ENCODE results near the gene MRFAP1L1. TPM values are rescaled to one million over a fixed set of nuclear protein-coding genes. Genes with fewer than 3 reads are reported as not detected.

Gene MRFAP1L1
- total and polyA plus RNA-seq, 7 experiments from 2014 or later = 24.8 to 160 (median 116) TPM

DNA sequence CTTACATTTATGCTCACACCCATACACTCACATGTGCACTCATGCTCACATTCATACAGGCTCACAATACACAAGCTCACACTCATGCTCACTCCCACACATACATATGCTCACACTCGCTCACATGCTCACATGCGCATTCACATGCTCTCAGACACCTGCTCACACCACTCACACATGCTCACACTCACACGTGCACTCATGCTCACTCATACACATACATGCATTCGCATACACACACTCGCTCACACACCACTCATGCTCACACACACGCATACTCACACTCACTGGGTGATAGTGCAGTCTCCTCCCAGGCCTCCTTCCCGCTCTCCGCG is 44.4 kb downstream of the MRFAP1L1 start:
- Histone ChIP-seq H3K27me3 (ENCODE audit: control insufficient read depth in 2 of 2, insufficient read depth in 2 of 2, low read length in 2 of 2) (peaks cover 0 to 2% of the 10 kb centered on the region in 2 donors), H3K27ac (ENCODE audit: low read depth, low read length) (no peak overlapping the region), H3K9me3 (ENCODE audit: control insufficient read depth in 2 of 3, low read length in 3 of 3) (no peaks in the 10 kb centered on the region), H3K4me1 (ENCODE audit: control insufficient read depth in 2 of 2, insufficient read depth in 2 of 2, low read length in 2 of 2) (peaks cover 0 to 7% of the 10 kb centered on the region in 2 donors), H3K36me3 (ENCODE audit: control insufficient read depth in 2 of 3, insufficient read depth in 3 of 3, low read length in 3 of 3) (no peaks in the 10 kb centered on the region), H3K4me3 (ENCODE audit: low read length) (no peak overlapping the region)
- DNase-seq = no peak
- no peak overlapping the region for H3K27ac Mint-ChIP-seq
- peaks cover 0 to 37% (median 0%) of the 10 kb centered on the region in 5 donors for H3K27me3 Mint-ChIP-seq
- no peak for ATAC-seq
- peaks cover 0 to 4% (median 0%) of the 10 kb centered on the region in 7 donors for H3K4me1 Mint-ChIP-seq
- ChIA-PET POLR2A (interaction anchor here (0.6 to 3.5 kb wide), 4 partner anchors 11 to 51 kb away, joined by 3 to 44 read pairs (median 9); partner anchors contain the start of genes BLOC1S4 and MRFAP1), CTCF (interaction anchor here (2.8 kb wide), 1 partner anchor 9 kb away, joined by 15 read pairs; a partner anchor contains a TSS)
- peaks cover 0 to 10% (median 0%) of the 10 kb centered on the region in 5 donors for H3K36me3 Mint-ChIP-seq
- H3K9me3 Mint-ChIP-seq = peaks cover 0 to 1% (median 0%) of the 10 kb centered on the region in 11 donors
- intact Hi-C loops (cut with micrococcal nuclease) = loop anchor here in 1 of 2 donors (2.0 kb wide), 1 partner anchor 24 kb away; the partner anchor contains the start of gene MRFAP1
- no peak overlapping the region for H3K4me3 Mint-ChIP-seq

DNA sequence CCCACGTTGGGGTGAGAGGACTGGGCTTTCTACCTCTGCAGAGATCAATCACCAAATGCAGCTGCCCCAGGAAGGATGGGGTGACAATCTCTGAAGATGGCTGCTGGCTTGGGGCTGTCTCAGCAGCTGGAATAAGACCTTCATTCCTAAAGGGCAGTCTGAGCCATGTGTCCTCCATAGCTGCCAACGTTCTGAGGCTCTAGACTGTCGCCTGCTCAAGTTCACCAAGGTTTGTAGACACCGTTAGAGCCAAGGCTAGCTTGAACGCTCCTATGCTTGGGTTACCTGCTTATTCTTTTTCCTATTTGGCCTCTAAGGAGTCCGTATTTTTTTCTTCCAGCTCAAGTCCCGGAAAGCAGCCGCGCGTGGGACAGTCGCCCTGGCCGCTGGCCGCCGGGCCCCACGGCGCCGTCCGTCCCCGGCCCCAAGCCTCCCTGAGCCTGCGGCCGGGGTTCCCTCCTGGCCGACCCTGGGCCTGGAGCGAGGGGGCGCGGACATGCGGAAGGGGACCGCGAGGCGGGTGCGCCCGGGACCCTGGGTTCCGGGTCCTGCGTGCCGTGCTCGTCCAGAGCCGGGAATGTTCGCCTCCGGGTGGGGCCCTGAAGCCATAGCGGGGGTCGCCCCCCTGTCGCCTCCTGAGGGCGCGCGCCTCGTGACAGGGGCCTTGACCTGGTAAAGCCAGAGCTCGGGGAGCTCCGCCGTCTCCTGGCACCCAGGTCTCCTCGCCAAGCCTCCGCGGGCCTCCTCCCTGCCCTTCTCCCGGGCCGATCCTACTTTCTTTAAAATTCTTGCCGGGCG is 45.9 kb downstream of the MRFAP1L1 start:
- H3K4me1 Mint-ChIP-seq = peaks cover 0 to 9% (median 5%) of the 10 kb centered on the region in 7 donors
- no peaks in the 10 kb centered on the region for H3K36me3 Mint-ChIP-seq
- Histone ChIP-seq H3K4me1 (ENCODE audit: control insufficient read depth in 2 of 2, insufficient read depth in 2 of 2, low read length in 2 of 2) (peaks cover 4 to 12% of the 10 kb centered on the region in 2 donors), H3K27ac (ENCODE audit: low read depth, low read length) (no peak overlapping the region), H3K27me3 (ENCODE audit: control insufficient read depth in 2 of 2, insufficient read depth in 2 of 2, low read length in 2 of 2) (peaks cover 0 to 2% of the 10 kb centered on the region in 2 donors), H3K4me3 (ENCODE audit: low read length) (peak overlapping the region; percentile 35), H3K9me3 (ENCODE audit: control insufficient read depth in 2 of 3, low read length in 3 of 3) (no peaks in the 10 kb centered on the region), H3K36me3 (ENCODE audit: control insufficient read depth in 2 of 3, insufficient read depth in 3 of 3, low read length in 3 of 3) (no peaks in the 10 kb centered on the region)
- peak overlapping the region in 1 of 9 donors; percentile 55 for H3K27ac Mint-ChIP-seq
- H3K27me3 Mint-ChIP-seq = peaks cover 0 to 49% (median 0%) of the 10 kb centered on the region in 5 donors
- ChIA-PET POLR2A (interaction anchor here (0.5 to 4.3 kb wide), 8 partner anchors 9 to 223 kb away, joined by 3 to 55 read pairs (median 5); partner anchors contain the start of genes BLOC1S4, MRFAP1 and MRFAP1L1), CTCF (interaction anchor here (0.8 to 2.8 kb wide), 7 partner anchors 9 to 210 kb away, joined by 3 to 15 read pairs (median 3); a partner anchor contains a TSS)
- DNase-seq = no peak
- H3K9me3 Mint-ChIP-seq = peaks cover 0 to 1% (median 0%) of the 10 kb centered on the region in 11 donors
- intact Hi-C loops (cut with micrococcal nuclease) = loop anchor here (1.0 to 2.0 kb wide), 2 partner anchors 10 to 23 kb away; partner anchors contain the start of gene MRFAP1 (in 1 of the 2)
- H3K4me3 Mint-ChIP-seq = peak overlapping the region in 7 of 10 donors; percentile 12 to 81 (median 38)
- ATAC-seq = no peak

DNA sequence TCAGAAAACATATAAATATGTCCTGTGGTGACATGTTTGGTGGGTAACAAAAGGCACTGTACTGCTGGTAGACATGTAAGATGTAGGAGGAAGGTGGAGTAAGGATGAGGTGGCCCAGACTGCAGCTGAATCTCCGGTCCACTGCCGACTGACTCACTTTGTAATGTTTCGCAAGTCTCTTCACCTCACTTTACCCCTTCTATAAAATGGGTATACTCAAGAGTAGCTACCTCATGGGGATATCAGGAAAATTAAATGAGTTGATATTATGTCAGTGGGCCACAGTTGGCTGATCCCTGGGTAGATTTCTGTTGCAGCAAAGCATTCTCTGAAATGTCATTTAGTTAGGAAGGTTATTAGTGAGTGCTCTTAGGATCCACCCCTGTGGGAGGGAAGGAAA is 47.1 kb downstream of the MRFAP1L1 start:
- Histone ChIP-seq H3K27ac (ENCODE audit: low read depth, low read length) (no peak overlapping the region), H3K36me3 (ENCODE audit: control insufficient read depth in 2 of 3, insufficient read depth in 3 of 3, low read length in 3 of 3) (no peaks in the 10 kb centered on the region), H3K4me3 (ENCODE audit: low read length) (no peak overlapping the region), H3K4me1 (ENCODE audit: control insufficient read depth in 2 of 2, insufficient read depth in 2 of 2, low read length in 2 of 2) (peaks cover 4 to 12% of the 10 kb centered on the region in 2 donors), H3K27me3 (ENCODE audit: control insufficient read depth in 2 of 2, insufficient read depth in 2 of 2, low read length in 2 of 2) (peaks cover 0 to 2% of the 10 kb centered on the region in 2 donors), H3K9me3 (ENCODE audit: control insufficient read depth in 2 of 3, low read length in 3 of 3) (no peaks in the 10 kb centered on the region)
- ATAC-seq (no peak), DNase-seq (no peak)
- H3K36me3 Mint-ChIP-seq = no peaks in the 10 kb centered on the region
- H3K27me3 Mint-ChIP-seq = peaks cover 0 to 49% (median 0%) of the 10 kb centered on the region in 5 donors
- H3K27ac Mint-ChIP-seq = no peak overlapping the region
- peaks cover 0 to 1% (median 0%) of the 10 kb centered on the region in 11 donors for H3K9me3 Mint-ChIP-seq
- ChIA-PET POLR2A (interaction anchor here (0.7 to 4.3 kb wide), 6 partner anchors 11 to 54 kb away, joined by 3 to 55 read pairs (median 10); partner anchors contain the start of genes BLOC1S4, MRFAP1 and MRFAP1L1), CTCF (interaction anchor here (0.7 to 1.4 kb wide), 2 partner anchors 10 to 12 kb away, joined by 3 to 4 read pairs; no protein-coding TSS in a partner anchor)
- peaks cover 0 to 15% (median 10%) of the 10 kb centered on the region in 7 donors for H3K4me1 Mint-ChIP-seq
- intact Hi-C loops (cut with micrococcal nuclease) = no loop called here
- H3K4me3 Mint-ChIP-seq = peak overlapping the region in 3 of 10 donors; percentile 5 to 37 (median 9)

DNA sequence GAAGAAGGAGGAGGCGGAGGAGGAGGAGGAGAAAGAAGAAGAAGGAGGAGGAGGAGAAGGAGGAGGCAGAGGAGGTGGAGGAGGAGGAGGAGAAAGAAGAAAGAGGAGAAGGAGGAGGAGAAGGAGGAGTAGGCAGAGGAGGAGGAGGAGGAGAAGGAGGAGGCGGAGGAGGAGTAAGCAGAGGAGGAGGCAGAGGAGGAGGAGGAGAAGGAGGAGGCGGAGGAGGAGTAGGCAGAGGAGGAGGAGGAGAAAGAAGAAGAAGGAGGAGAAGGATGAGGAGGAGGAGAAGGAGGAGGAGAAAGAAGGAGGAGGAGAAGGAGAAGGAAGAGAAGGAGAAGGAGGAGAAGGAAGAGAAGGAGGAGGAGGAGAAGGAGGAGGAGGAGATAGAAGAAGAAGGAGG is 49.2 kb downstream of the MRFAP1L1 start:
- no peaks in the 10 kb centered on the region for H3K36me3 ChIP-seq (ENCODE audit: control insufficient read depth in 2 of 3, insufficient read depth in 3 of 3, low read length in 3 of 3)
- no peak overlapping the region for H3K4me3 ChIP-seq (ENCODE audit: low read length)
- Mint-ChIP-seq H3K36me3 (peaks cover 0 to 4% (median 0%) of the 10 kb centered on the region in 5 donors), H3K4me3 (no peak overlapping the region), H3K27ac (no peak overlapping the region), H3K4me1 (peaks cover 0 to 15% (median 10%) of the 10 kb centered on the region in 7 donors), H3K27me3 (peaks cover 0 to 49% (median 0%) of the 10 kb centered on the region in 5 donors), H3K9me3 (peaks cover 0 to 3% (median 0%) of the 10 kb centered on the region in 11 donors)
- ATAC-seq (no peak), DNase-seq (no peak)
- CTCF ChIA-PET = no interaction called here
- peaks cover 0 to 2% of the 10 kb centered on the region in 2 donors for H3K27me3 ChIP-seq (ENCODE audit: control insufficient read depth in 2 of 2, insufficient read depth in 2 of 2, low read length in 2 of 2)
- H3K4me1 ChIP-seq (ENCODE audit: control insufficient read depth in 2 of 2, insufficient read depth in 2 of 2, low read length in 2 of 2) = peaks cover 4 to 12% of the 10 kb centered on the region in 2 donors
- H3K9me3 ChIP-seq (ENCODE audit: control insufficient read depth in 2 of 3, low read length in 3 of 3) = no peaks in the 10 kb centered on the region
- POLR2A ChIA-PET = interaction anchor here (1.1 to 6.6 kb wide), 3 partner anchors 11 to 83 kb away, joined by 3 to 90 read pairs (median 48); partner anchors contain the start of gene MRFAP1
- intact Hi-C loops (cut with micrococcal nuclease) = no loop called here
- no peak overlapping the region for H3K27ac ChIP-seq (ENCODE audit: low read depth, low read length)

DNA sequence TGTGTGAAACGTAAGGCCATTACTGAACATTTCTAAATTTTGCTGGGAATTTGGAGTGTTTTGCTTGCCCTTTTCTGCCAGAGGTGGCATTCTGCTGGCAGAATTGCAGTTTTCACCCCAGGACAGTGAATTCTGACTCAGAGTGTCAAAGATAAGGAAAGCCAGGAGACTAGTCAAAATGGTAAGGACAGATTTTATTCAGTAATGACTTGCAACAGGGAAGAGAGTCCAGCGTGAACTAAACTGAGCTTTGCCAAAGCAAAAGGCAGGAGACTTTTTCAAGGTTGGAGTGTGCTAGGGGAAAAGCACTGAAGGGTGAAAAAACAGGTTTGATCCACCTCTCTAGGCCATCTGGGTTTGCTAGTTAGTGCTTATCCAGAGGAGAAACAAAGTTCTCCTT is 49.8 kb downstream of the MRFAP1L1 start:
- Histone ChIP-seq H3K36me3 (ENCODE audit: control insufficient read depth in 2 of 3, insufficient read depth in 3 of 3, low read length in 3 of 3) (no peaks in the 10 kb centered on the region), H3K4me1 (ENCODE audit: control insufficient read depth in 2 of 2, insufficient read depth in 2 of 2, low read length in 2 of 2) (peaks cover 4 to 11% of the 10 kb centered on the region in 2 donors), H3K9me3 (ENCODE audit: control insufficient read depth in 2 of 3, low read length in 3 of 3) (no peaks in the 10 kb centered on the region), H3K27ac (ENCODE audit: low read depth, low read length) (no peak overlapping the region), H3K27me3 (ENCODE audit: control insufficient read depth in 2 of 2, insufficient read depth in 2 of 2, low read length in 2 of 2) (peaks cover 0 to 2% of the 10 kb centered on the region in 2 donors), H3K4me3 (ENCODE audit: low read length) (no peak overlapping the region)
- Mint-ChIP-seq H3K27me3 (peaks cover 0 to 49% (median 0%) of the 10 kb centered on the region in 5 donors), H3K36me3 (peaks cover 0 to 5% (median 0%) of the 10 kb centered on the region in 5 donors), H3K4me1 (peaks cover 0 to 15% (median 10%) of the 10 kb centered on the region in 7 donors), H3K4me3 (peak overlapping the region in 3 of 10 donors; percentile 25 to 78 (median 57)), H3K27ac (no peak overlapping the region), H3K9me3 (peaks cover 0 to 3% (median 0%) of the 10 kb centered on the region in 11 donors)
- no peak for DNase-seq
- ChIA-PET POLR2A (interaction anchor here (1.0 to 6.6 kb wide), 6 partner anchors 12 to 82 kb away, joined by 3 to 90 read pairs (median 8); partner anchors contain the start of genes BLOC1S4 and MRFAP1), CTCF (interaction anchor here (0.6 kb wide), 1 partner anchor 256 kb away, joined by 3 read pairs; no protein-coding TSS in a partner anchor)
- no peak for ATAC-seq
- intact Hi-C loops (cut with micrococcal nuclease) = no loop called here

DNA sequence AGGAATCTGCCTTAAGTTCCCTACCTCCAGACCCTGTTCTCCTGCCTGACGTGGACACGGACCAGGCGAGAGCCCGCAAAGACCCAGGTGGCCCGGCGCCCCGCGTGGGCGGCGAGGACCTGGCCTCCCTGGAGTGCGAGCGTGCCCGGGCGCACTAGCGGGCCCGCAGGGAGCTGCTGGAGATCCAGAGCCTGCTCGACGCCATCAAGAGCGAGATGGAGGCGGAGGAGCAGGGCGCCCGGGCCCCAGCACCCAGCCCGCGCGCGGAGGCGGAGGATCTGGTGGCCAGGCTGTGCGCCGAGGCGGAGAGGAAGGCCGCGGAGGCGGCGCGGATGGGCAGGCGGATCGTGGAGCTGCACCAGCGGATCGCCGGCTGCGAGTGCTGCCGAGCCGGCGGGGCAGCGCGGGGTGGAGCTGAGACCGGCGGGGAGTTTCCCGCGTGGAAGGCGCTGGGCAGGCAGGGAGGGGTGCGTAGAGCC is 51.0 kb downstream of the MRFAP1L1 start:
- Mint-ChIP-seq H3K4me1 (peaks cover 0 to 15% (median 10%) of the 10 kb centered on the region in 7 donors), H3K27ac (peak overlapping the region in 6 of 9 donors; percentile 11 to 76 (median 44)), H3K4me3 (peak overlapping the region; percentile 60 to 81 (median 76)), H3K9me3 (peaks cover 0 to 6% (median 0%) of the 10 kb centered on the region in 11 donors), H3K36me3 (peaks cover 0 to 6% (median 0%) of the 10 kb centered on the region in 5 donors), H3K27me3 (peaks cover 0 to 43% (median 0%) of the 10 kb centered on the region in 5 donors)
- ChIA-PET CTCF (interaction anchor here (0.6 to 1.1 kb wide), 2 partner anchors 17 to 335 kb away, joined by 3 to 4 read pairs; no protein-coding TSS in a partner anchor), POLR2A (interaction anchor here (0.8 to 6.6 kb wide), 11 partner anchors 10 to 250 kb away, joined by 3 to 90 read pairs (median 4); partner anchors contain the start of genes BLOC1S4 and MRFAP1)
- Histone ChIP-seq H3K4me1 (ENCODE audit: control insufficient read depth in 2 of 2, insufficient read depth in 2 of 2, low read length in 2 of 2) (peaks cover 4 to 5% of the 10 kb centered on the region in 2 donors), H3K9me3 (ENCODE audit: control insufficient read depth in 2 of 3, low read length in 3 of 3) (no peaks in the 10 kb centered on the region), H3K27me3 (ENCODE audit: control insufficient read depth in 2 of 2, insufficient read depth in 2 of 2, low read length in 2 of 2) (peaks cover 0 to 2% of the 10 kb centered on the region in 2 donors), H3K27ac (ENCODE audit: low read depth, low read length) (peak overlapping the region; percentile 22), H3K4me3 (ENCODE audit: low read length) (peak overlapping the region; percentile 51), H3K36me3 (ENCODE audit: control insufficient read depth in 2 of 3, insufficient read depth in 3 of 3, low read length in 3 of 3) (no peaks in the 10 kb centered on the region)
- ATAC-seq (peak; percentile 96), DNase-seq (peak; percentile 47 to 61 (median 55))
- intact Hi-C loops (cut with micrococcal nuclease) = loop anchor here in 1 of 2 donors (1.0 kb wide), 1 partner anchor 18 kb away; the partner anchor contains the start of gene MRFAP1
